Measurements from ENCODE around the gene COX6A2.
A peak's percentile ranks its signal among the peaks of the same experiment; 100 is the strongest.

COX6A2 gene

DNA sequence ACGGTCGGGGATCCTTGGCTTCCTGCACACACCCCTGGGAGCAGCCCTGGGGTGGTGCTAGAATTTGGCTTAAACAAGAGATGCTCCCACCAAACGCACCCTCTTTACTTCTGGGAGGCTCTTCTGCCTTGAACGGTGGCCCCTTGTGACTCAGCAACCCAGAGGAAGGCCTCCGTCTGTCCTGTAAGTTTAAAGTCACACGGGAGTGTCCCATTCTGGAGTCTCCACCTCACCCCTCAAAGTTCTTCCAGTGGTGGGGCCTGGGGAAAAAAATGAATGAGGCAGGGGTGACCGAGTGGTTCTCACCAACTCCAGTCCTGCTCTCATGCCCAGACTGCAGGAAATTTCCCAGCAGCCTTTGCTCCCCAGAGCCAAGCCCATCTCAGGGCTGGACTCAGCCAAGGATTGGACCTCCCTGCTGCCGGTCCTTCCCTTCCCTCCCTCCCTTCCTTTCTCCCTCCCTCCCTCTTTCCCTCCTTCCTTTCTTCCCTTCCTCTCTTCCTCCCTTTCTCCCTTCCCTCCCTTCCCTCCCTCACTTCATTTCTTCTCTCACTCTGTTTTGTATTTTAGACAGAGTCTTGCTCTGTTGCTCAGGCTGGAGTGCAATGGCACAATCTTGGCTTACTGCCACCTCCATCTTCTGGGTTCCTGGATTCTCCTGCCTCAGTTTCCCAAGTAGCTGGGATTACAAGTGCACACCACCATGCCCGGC is 23.7 kb downstream of the COX6A2 start:
- no peak for DNase-seq (ENCODE audit: low read depth, low spot score)
- CTCF ChIA-PET, result no interaction called here
- peak overlapping the region; percentile 12; the same call in 1 of the 2 replicates for H3K4me3 ChIP-seq (ENCODE audit: low read depth, low read length)
- TF ChIP-seq, protein P1, sequence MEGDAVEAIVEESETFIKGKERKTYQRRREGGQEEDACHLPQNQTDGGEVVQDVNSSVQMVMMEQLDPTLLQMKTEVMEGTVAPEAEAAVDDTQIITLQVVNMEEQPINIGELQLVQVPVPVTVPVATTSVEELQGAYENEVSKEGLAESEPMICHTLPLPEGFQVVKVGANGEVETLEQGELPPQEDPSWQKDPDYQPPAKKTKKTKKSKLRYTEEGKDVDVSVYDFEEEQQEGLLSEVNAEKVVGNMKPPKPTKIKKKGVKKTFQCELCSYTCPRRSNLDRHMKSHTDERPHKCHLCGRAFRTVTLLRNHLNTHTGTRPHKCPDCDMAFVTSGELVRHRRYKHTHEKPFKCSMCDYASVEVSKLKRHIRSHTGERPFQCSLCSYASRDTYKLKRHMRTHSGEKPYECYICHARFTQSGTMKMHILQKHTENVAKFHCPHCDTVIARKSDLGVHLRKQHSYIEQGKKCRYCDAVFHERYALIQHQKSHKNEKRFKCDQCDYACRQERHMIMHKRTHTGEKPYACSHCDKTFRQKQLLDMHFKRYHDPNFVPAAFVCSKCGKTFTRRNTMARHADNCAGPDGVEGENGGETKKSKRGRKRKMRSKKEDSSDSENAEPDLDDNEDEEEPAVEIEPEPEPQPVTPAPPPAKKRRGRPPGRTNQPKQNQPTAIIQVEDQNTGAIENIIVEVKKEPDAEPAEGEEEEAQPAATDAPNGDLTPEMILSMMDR (IDR thresholded peaks at IDR 0.05; ENCODE audit: insufficient read depth, low read length, missing control alignments), result no peak
- POLR2A ChIA-PET, result no interaction called here

DNA sequence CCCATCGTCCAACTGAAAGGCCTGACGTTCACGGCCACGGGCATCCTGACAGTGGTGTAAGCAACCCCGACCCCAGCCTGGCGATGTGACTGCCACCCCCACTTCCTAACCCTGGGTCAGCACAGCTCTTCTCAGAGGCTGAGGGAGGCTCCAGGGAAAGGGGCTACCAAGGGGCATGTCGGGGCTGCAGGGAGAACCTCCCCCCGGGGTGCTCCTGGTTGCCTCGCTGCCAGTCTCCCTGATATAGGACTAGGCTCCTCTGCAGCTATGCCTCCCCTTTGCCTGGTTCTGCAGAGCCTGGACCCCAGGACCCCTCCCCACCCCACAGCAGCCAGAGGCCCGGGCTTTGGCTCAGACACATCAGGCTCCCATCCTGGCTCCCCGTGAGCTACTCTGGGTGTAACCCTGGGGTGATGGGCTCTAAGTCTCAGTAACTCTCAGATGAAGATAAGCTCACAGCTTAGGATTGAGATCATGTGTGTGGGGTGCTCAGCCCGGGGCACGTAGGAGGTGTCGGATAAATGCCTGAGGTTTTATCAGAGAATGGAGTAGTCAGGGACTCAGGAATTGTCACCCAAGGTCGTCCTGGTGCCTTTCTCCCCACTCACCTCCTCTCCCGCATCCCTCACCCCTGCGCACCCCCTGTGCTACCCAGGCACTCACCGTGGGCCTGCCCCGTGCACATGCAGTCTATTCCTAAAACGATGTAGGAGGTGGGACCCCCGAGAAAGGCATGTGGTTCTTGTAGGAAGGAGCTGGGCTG is 24.4 kb downstream of the COX6A2 start:
- DNase-seq (ENCODE audit: low read depth, low spot score), result no peak
- ChIA-PET POLR2A (no interaction called here), CTCF (no interaction called here)
- peak overlapping the region; percentile 8; the same call in 1 of the 2 replicates for H3K4me3 ChIP-seq (ENCODE audit: low read depth, low read length)
- TF ChIP-seq, protein P1 (IDR thresholded peaks at IDR 0.05; ENCODE audit: insufficient read depth, low read length, missing control alignments), result no peak

DNA sequence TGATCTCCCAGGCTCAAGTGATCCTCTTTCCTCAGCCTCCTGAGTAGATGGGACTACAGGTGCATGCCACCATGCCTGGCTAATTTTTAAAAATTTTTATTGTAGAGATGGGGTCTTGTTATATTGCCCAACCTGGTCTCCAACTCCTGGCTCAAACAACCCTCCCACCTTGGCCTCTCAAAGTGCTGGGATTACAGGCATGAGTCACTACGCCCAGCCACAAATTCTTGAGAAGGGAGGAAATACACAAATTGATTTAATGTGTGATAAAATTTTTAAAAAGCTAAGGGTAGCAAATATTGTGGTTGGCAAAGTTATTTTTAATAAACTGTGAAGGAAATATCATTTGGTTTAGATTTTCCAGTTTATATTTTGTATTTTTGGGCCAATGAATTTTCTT is 25.5 kb downstream of the COX6A2 start:
- H3K4me3 ChIP-seq (ENCODE audit: low read depth, low read length), result no peak overlapping the region
- ChIA-PET CTCF (no interaction called here), POLR2A (interaction anchor here (1.2 kb wide), 1 partner anchor 16 kb away, joined by 5 read pairs; no protein-coding TSS in a partner anchor)
- TF ChIP-seq, protein P1 (IDR thresholded peaks at IDR 0.05; ENCODE audit: insufficient read depth, low read length, missing control alignments), result no peak
- DNase-seq (ENCODE audit: low read depth, low spot score), result no peak

DNA sequence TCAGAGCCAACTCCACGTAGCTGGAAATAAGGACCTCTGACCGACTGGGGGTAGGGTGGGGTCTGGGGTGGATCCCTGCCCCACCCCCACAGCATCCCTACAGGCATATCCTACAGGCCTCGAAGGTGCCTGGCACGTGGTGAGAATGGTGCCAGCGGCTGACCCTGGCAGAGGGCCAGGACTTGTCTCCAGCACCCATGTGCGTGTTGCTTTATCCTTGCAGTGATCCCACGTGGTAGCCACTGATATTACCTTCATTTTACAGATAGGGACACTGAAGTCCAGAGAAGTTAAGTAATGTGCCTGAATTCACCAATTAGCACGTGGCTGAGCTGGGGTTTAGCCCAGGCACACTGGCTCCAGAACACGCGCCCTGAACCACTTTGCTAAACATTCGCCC is 26.7 kb downstream of the COX6A2 start:
- no peak overlapping the region for H3K4me3 ChIP-seq (ENCODE audit: low read depth, low read length)
- DNase-seq (ENCODE audit: low read depth, low spot score), result no peak
- POLR2A ChIA-PET, result no interaction called here
- TF ChIP-seq, protein P1 (IDR thresholded peaks at IDR 0.05; ENCODE audit: insufficient read depth, low read length, missing control alignments), result no peak
- CTCF ChIA-PET, result interaction anchor here (1.3 kb wide), 1 partner anchor 259 kb away, joined by 3 read pairs; no protein-coding TSS in a partner anchor

DNA sequence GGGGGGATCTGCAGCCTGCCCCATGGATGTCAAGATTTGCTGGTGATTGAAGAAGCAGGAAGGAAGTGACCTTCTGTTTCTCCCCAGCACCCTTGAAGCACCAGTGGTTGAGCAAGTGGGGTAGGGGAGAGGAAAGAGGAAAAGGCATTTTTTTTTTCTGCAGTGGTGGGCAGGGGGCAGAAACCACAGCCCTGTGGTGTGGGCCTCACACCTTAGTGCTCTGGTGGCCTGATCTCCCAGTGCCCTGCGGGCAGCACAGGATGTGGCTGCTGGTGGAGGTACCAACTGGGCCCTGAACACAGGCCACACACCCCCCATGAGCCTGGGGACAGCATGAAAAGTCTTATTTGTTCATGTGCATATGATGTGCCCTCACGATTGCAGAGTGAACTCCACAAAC is 28.0 kb downstream of the COX6A2 start:
- ChIA-PET POLR2A (no interaction called here), CTCF (interaction anchor here (1.3 kb wide), 1 partner anchor 257 kb away, joined by 3 read pairs; no protein-coding TSS in a partner anchor)
- no peak for DNase-seq (ENCODE audit: low read depth, low spot score)
- no peak overlapping the region for H3K4me3 ChIP-seq (ENCODE audit: low read depth, low read length)
- TF ChIP-seq, protein P1 (IDR thresholded peaks at IDR 0.05; ENCODE audit: insufficient read depth, low read length, missing control alignments), result no peak

DNA sequence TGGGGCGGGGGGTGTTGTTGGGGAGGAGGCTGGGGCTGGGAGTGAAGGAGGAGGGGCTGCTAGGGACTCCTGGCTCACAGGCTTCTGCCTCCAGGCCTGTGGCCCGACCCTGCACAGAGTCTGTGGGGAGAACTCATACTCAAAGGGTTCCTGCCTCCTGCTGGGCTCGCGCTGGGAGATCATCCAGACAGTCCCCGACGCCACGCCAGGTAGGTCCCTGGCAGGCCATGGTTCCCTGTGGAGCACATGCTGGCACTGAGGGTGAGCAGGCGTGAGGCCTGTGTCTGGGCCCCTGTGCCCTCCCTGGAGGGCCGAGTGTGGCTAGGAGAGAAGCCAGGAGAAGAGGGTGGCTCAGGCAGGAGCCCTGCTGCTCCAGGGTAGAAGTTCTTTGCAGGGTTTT is 30.5 kb downstream of the COX6A2 start:
- no peak for DNase-seq (ENCODE audit: low read depth, low spot score)
- TF ChIP-seq, protein P1 (IDR thresholded peaks at IDR 0.05; ENCODE audit: insufficient read depth, low read length, missing control alignments), result no peak
- ChIA-PET POLR2A (no interaction called here), CTCF (no interaction called here)
- H3K4me3 ChIP-seq (ENCODE audit: low read depth, low read length), result no peak overlapping the region

Measured in AG04449 (cell line).